ENCODE results near the gene SLC9A5.

SLC9A5 gene

GRCh38 chr16:67302970-67303369, 54.2 kb downstream of the SLC9A5 start:
- no peak for TF ChIP-seq EZH2 (IDR thresholded peaks at IDR 0.05; ENCODE audit: borderline replicate concordance, low read length)
- no peak for TF ChIP-seq CTCF (IDR thresholded peaks at IDR 0.05; ENCODE audit: low read length)
- Histone ChIP-seq H3K36me3 (ENCODE audit: insufficient read depth, low read length) (no peaks in the 10 kb centered on the region; the same call in 1 of the 2 replicates), H3K9ac (ENCODE audit: low read length) (no peak overlapping the region), H3K4me3 (ENCODE audit: low read depth, low read length, poor library complexity, severe bottlenecking) (no peak overlapping the region), H3K27ac (ENCODE audit: low read depth, low read length, poor library complexity, severe bottlenecking) (no peak overlapping the region), H3K79me2 (ENCODE audit: insufficient read depth, low read length) (no peaks in the 10 kb centered on the region), H3K9me3 (ENCODE audit: low read length) (no peaks in the 10 kb centered on the region), H3K4me1 (ENCODE audit: insufficient read depth, low read length, severe bottlenecking) (no peaks in the 10 kb centered on the region), H3K9me2 (ENCODE audit: low read depth, low read length) (no peaks in the 10 kb centered on the region), H2AFZ (ENCODE audit: low read length) (no peak overlapping the region), H3F3A (ENCODE audit: insufficient read depth, low read length) (no peaks in the 10 kb centered on the region), H3K4me2 (ENCODE audit: low read length) (no peak overlapping the region), H3K27me3 (ENCODE audit: insufficient read depth, low read length) (peaks cover 14% of the 10 kb centered on the region; the same call in 1 of the 2 replicates), H4K20me1 (ENCODE audit: insufficient read depth, low read length) (no peaks in the 10 kb centered on the region)

- Histone ChIP-seq H3K36me3 (ENCODE audit: insufficient read depth, low read length) (no peaks in the 10 kb centered on the region; the same call in 1 of the 2 replicates), H3K27me3 (ENCODE audit: insufficient read depth, low read length) (peaks cover 14% of the 10 kb centered on the region; the same call in 1 of the 2 replicates), H3K9me2 (ENCODE audit: low read depth, low read length) (no peaks in the 10 kb centered on the region), H3K4me1 (ENCODE audit: insufficient read depth, low read length, severe bottlenecking) (no peaks in the 10 kb centered on the region), H3F3A (ENCODE audit: insufficient read depth, low read length) (no peaks in the 10 kb centered on the region), H3K9me3 (ENCODE audit: low read length) (no peaks in the 10 kb centered on the region), H3K9ac (ENCODE audit: low read length) (no peak overlapping the region), H2AFZ (ENCODE audit: low read length) (no peak overlapping the region), H3K4me3 (ENCODE audit: low read depth, low read length, poor library complexity, severe bottlenecking) (no peak overlapping the region), H3K27ac (ENCODE audit: low read depth, low read length, poor library complexity, severe bottlenecking) (no peak overlapping the region), H3K79me2 (ENCODE audit: insufficient read depth, low read length) (no peaks in the 10 kb centered on the region), H4K20me1 (ENCODE audit: insufficient read depth, low read length) (no peaks in the 10 kb centered on the region), H3K4me2 (ENCODE audit: low read length) (no peak overlapping the region)
- TF ChIP-seq CTCF (IDR thresholded peaks at IDR 0.05; ENCODE audit: low read length) (no peak), EZH2 (IDR thresholded peaks at IDR 0.05; ENCODE audit: borderline replicate concordance, low read length) (no peak)
Measured at GRCh38 chr16:67304020-67304419, 55.2 kb downstream of the SLC9A5 start.

GRCh38 chr16:67305216-67306071, 56.7 kb downstream of the SLC9A5 start:
- no peaks in the 10 kb centered on the region for H3K4me1 ChIP-seq (ENCODE audit: insufficient read depth, low read length, severe bottlenecking)
- H3K27ac ChIP-seq (ENCODE audit: low read depth, low read length, poor library complexity, severe bottlenecking) = no peak overlapping the region
- H3K4me3 ChIP-seq (ENCODE audit: low read depth, low read length, poor library complexity, severe bottlenecking) = no peak overlapping the region
- H3K9me2 ChIP-seq (ENCODE audit: low read depth, low read length) = no peaks in the 10 kb centered on the region
- no peak overlapping the region for H2AFZ ChIP-seq (ENCODE audit: low read length)
- H3K79me2 ChIP-seq (ENCODE audit: insufficient read depth, low read length) = no peaks in the 10 kb centered on the region
- no peaks in the 10 kb centered on the region for H4K20me1 ChIP-seq (ENCODE audit: insufficient read depth, low read length)
- no peaks in the 10 kb centered on the region for H3K9me3 ChIP-seq (ENCODE audit: low read length)
- H3K4me2 ChIP-seq (ENCODE audit: low read length) = no peak overlapping the region
- H3K27me3 ChIP-seq (ENCODE audit: insufficient read depth, low read length) = peaks cover 14% of the 10 kb centered on the region; the same call in 1 of the 2 replicates
- no peaks in the 10 kb centered on the region; the same call in 1 of the 2 replicates for H3K36me3 ChIP-seq (ENCODE audit: insufficient read depth, low read length)
- H3K9ac ChIP-seq (ENCODE audit: low read length) = no peak overlapping the region
- TF ChIP-seq EZH2 (IDR thresholded peaks at IDR 0.05; ENCODE audit: borderline replicate concordance, low read length) (no peak), CTCF (IDR thresholded peaks at IDR 0.05; ENCODE audit: low read length) (no peak)
- no peaks in the 10 kb centered on the region for H3F3A ChIP-seq (ENCODE audit: insufficient read depth, low read length)
